ENCODE measurements around the gene PASK.
A peak's percentile ranks its signal among the peaks of the same experiment; 100 is the strongest.

Gene PASK

GRCh38 chr2:241187101-241187917 is 38.0 kb upstream of the PASK start:
- no peak for DNase-seq (ENCODE audit: low spot score)
- Mint-ChIP-seq H3K27ac (no peak overlapping the region), H3K9me3 (no peaks in the 10 kb centered on the region), H3K27me3 (ENCODE audit: low read depth) (no peaks in the 10 kb centered on the region), H3K4me3 (no peak overlapping the region), H3K4me1 (ENCODE audit: low read depth) (no peaks in the 10 kb centered on the region), H3K36me3 (ENCODE audit: low read depth) (no peaks in the 10 kb centered on the region)

- Mint-ChIP-seq H3K36me3 (ENCODE audit: low read depth) (no peaks in the 10 kb centered on the region), H3K9me3 (no peaks in the 10 kb centered on the region), H3K27me3 (ENCODE audit: low read depth) (no peaks in the 10 kb centered on the region), H3K4me3 (no peak overlapping the region), H3K4me1 (ENCODE audit: low read depth) (no peaks in the 10 kb centered on the region), H3K27ac (no peak overlapping the region)
- DNase-seq (ENCODE audit: low spot score), result no peak
Observed at GRCh38 chr2:241185961-241186360, 36.7 kb upstream of the PASK start.

DNA sequence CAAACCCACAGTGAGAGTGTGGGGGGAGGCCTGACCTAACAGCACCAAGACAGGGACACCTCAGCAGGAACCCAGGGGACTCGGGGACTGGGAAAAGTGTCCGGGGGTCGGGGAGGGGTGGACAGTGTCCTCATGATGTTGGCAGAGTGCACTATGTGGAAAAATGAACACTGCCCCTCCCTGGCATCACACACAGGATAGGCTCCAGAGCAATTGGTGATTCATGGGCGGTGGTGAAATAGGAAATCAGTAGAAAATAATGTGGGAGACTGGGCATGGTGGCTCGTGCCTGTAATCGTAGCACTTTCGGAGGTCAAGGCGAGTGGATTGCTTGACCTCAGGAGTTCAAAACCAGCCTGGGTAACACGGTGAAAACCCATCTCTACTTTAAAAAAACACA is 35.6 kb upstream of the PASK start:
- no peak overlapping the region for H3K4me3 Mint-ChIP-seq
- no peaks in the 10 kb centered on the region for H3K36me3 Mint-ChIP-seq (ENCODE audit: low read depth)
- no peak for DNase-seq (ENCODE audit: low spot score)
- H3K4me1 Mint-ChIP-seq (ENCODE audit: low read depth), result no peaks in the 10 kb centered on the region
- no peaks in the 10 kb centered on the region for H3K27me3 Mint-ChIP-seq (ENCODE audit: low read depth)
- no peak overlapping the region for H3K27ac Mint-ChIP-seq
- no peaks in the 10 kb centered on the region for H3K9me3 Mint-ChIP-seq

DNA sequence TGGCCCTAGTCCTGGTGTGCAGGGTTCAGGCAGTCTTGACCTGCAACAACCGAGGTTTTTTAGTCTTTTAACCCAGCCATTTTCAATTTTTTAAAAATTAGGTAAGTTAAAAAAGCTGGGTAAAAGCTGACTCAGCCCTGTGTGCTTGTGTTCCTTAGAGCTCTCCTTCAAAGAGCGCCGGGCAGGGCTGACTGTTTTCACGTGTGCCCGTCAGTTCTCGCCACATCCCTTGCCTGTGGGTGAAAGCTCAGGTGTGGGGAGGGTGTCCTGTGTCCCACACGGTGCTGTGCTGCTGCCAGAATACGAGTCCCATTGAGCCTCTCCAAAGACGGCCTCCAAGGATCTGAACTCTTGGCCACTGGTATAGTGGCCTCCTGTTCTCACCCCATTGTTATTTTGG is 33.9 kb upstream of the PASK start:
- peaks cover 4% of the 10 kb centered on the region for H3K4me1 Mint-ChIP-seq (ENCODE audit: low read depth)
- no peaks in the 10 kb centered on the region for H3K9me3 Mint-ChIP-seq
- no peak for DNase-seq (ENCODE audit: low spot score)
- H3K27me3 Mint-ChIP-seq (ENCODE audit: low read depth), result no peaks in the 10 kb centered on the region
- no peak overlapping the region for H3K4me3 Mint-ChIP-seq
- H3K27ac Mint-ChIP-seq, result no peak overlapping the region
- peaks cover 11% of the 10 kb centered on the region for H3K36me3 Mint-ChIP-seq (ENCODE audit: low read depth)

- Mint-ChIP-seq H3K4me3 (no peak overlapping the region), H3K36me3 (ENCODE audit: low read depth) (peaks cover 15% of the 10 kb centered on the region), H3K4me1 (ENCODE audit: low read depth) (peaks cover 4% of the 10 kb centered on the region), H3K27me3 (ENCODE audit: low read depth) (no peaks in the 10 kb centered on the region), H3K9me3 (no peaks in the 10 kb centered on the region), H3K27ac (no peak overlapping the region)
- no peak for DNase-seq (ENCODE audit: low spot score)
Observed at GRCh38 chr2:241182531-241183133, 33.4 kb upstream of the PASK start.

DNA sequence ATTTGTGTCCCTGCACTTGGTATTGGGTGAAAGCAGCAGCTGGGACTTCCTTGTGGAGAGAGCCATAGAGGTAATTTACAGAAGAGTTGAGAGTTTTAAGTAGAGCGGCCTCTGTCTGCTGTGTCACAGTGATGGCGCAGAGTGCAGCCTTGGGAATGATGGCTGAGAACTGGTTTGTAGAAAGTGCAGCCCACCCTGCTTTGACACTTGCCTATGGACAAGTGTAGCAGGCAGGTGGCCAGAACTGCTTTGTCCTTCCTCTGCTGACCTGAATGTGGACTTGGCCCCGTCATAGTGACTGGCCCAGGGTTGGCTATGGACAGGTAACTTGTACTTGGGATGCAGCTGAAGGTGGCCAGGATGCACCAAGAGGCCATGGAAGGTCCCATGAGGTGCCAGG is 32.9 kb upstream of the PASK start:
- no peak overlapping the region for H3K4me3 Mint-ChIP-seq
- H3K27me3 Mint-ChIP-seq (ENCODE audit: low read depth), result no peaks in the 10 kb centered on the region
- no peaks in the 10 kb centered on the region for H3K9me3 Mint-ChIP-seq
- peaks cover 15% of the 10 kb centered on the region for H3K36me3 Mint-ChIP-seq (ENCODE audit: low read depth)
- DNase-seq (ENCODE audit: low spot score), result no peak
- H3K27ac Mint-ChIP-seq, result no peak overlapping the region
- H3K4me1 Mint-ChIP-seq (ENCODE audit: low read depth), result peaks cover 4% of the 10 kb centered on the region

DNA sequence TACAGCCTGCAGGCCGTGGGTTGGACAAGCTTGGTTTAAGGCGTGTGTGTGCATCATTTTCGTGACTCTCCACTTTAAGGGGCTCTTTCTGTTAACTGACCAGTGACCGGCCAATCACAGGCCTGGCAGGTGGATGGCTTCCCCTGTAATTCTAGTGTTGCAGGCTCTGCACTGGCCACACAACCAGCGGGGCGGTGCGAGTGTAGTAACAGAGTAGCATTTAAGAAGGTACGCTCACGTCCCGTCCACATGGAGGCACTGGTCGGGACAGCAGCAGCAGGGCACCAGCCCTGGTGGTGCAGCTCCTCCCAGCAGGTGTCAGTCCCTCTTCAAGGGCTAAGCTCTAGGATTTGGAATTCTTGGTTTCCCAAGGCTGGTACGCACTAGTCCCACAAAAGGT is 31.2 kb upstream of the PASK start:
- peaks cover 4% of the 10 kb centered on the region for H3K4me1 Mint-ChIP-seq (ENCODE audit: low read depth)
- no peaks in the 10 kb centered on the region for H3K27me3 Mint-ChIP-seq (ENCODE audit: low read depth)
- no peaks in the 10 kb centered on the region for H3K9me3 Mint-ChIP-seq
- DNase-seq (ENCODE audit: low spot score), result no peak
- no peak overlapping the region for H3K27ac Mint-ChIP-seq
- H3K36me3 Mint-ChIP-seq (ENCODE audit: low read depth), result peaks cover 17% of the 10 kb centered on the region
- no peak overlapping the region for H3K4me3 Mint-ChIP-seq

- H3K4me1 Mint-ChIP-seq (ENCODE audit: low read depth), result peaks cover 4% of the 10 kb centered on the region
Observed at GRCh38 chr2:241179899-241180298, 30.6 kb upstream of the PASK start.

DNA sequence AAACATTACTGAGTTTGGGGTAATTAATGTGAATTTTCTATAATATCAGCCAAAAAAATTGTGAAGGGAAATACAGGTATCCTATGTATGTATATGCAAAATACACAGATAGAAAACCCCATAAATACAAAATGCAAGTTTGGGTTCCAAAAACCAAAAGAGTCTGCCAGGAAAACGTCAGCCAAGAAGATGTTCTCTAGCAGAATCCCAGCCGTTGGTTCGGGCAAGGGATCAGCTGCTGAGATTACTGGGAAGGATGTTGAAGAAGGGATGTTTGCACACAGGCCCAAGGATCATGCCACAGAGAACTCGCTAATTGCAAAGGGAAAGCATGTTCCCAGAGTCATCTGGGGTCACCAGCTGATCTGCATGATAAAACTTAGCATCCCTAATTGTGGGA is 29.7 kb upstream of the PASK start:
- Mint-ChIP-seq H3K36me3 (ENCODE audit: low read depth) (peaks cover 27% of the 10 kb centered on the region), H3K4me3 (no peak overlapping the region), H3K27me3 (ENCODE audit: low read depth) (no peaks in the 10 kb centered on the region), H3K27ac (no peak overlapping the region), H3K4me1 (ENCODE audit: low read depth) (peaks cover 4% of the 10 kb centered on the region), H3K9me3 (no peaks in the 10 kb centered on the region)
- no peak for DNase-seq (ENCODE audit: low spot score)

More at GRCh38 chr2:241179899-241180298, 30.6 kb upstream of the PASK start:
- Mint-ChIP-seq H3K36me3 (ENCODE audit: low read depth) (peaks cover 22% of the 10 kb centered on the region), H3K9me3 (no peaks in the 10 kb centered on the region), H3K27ac (no peak overlapping the region), H3K27me3 (ENCODE audit: low read depth) (no peaks in the 10 kb centered on the region), H3K4me3 (no peak overlapping the region)
- DNase-seq (ENCODE audit: low spot score), result peak; percentile 53

- Mint-ChIP-seq H3K4me3 (no peak overlapping the region), H3K36me3 (ENCODE audit: low read depth) (peaks cover 32% of the 10 kb centered on the region), H3K27ac (peak overlapping the region; percentile 31), H3K27me3 (ENCODE audit: low read depth) (no peaks in the 10 kb centered on the region), H3K9me3 (no peaks in the 10 kb centered on the region), H3K4me1 (ENCODE audit: low read depth) (peaks cover 6% of the 10 kb centered on the region)
- DNase-seq (ENCODE audit: low spot score), result no peak
Observed at GRCh38 chr2:241177526-241178334, 28.5 kb upstream of the PASK start.

DNA sequence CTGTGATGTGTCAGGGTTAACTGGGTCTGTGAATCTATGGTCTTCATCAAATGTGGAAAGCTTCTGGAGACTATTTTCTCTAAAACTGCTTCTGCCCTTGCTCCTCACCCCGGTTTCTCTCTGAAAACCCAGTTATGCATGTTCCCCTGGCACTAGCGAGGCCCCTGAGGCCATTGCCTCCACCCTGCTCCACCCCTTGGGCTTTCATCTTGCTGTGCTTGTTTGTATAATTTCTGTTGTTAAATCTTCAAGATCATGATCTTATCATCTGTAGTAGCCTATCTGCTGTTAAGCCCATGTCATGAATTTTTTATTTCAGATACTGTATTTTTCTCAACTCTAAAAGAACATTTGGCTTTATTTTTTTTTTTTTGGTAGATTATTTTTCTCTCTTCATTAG is 24.3 kb upstream of the PASK start:
- Mint-ChIP-seq H3K27me3 (ENCODE audit: low read depth) (no peaks in the 10 kb centered on the region), H3K4me3 (no peak overlapping the region), H3K4me1 (ENCODE audit: low read depth) (peaks cover 2% of the 10 kb centered on the region), H3K9me3 (peaks cover 16% of the 10 kb centered on the region), H3K27ac (no peak overlapping the region), H3K36me3 (ENCODE audit: low read depth) (peaks cover 61% of the 10 kb centered on the region)
- DNase-seq (ENCODE audit: low spot score), result no peak

- no peak overlapping the region for H3K27ac Mint-ChIP-seq
- no peak for DNase-seq (ENCODE audit: low spot score)
- no peaks in the 10 kb centered on the region for H3K4me1 Mint-ChIP-seq (ENCODE audit: low read depth)
- H3K36me3 Mint-ChIP-seq (ENCODE audit: low read depth), result peaks cover 62% of the 10 kb centered on the region
- H3K27me3 Mint-ChIP-seq (ENCODE audit: low read depth), result no peaks in the 10 kb centered on the region
- no peak overlapping the region for H3K4me3 Mint-ChIP-seq
- H3K9me3 Mint-ChIP-seq, result peaks cover 16% of the 10 kb centered on the region
Observed at GRCh38 chr2:241168366-241168765, 19.1 kb upstream of the PASK start.

DNA sequence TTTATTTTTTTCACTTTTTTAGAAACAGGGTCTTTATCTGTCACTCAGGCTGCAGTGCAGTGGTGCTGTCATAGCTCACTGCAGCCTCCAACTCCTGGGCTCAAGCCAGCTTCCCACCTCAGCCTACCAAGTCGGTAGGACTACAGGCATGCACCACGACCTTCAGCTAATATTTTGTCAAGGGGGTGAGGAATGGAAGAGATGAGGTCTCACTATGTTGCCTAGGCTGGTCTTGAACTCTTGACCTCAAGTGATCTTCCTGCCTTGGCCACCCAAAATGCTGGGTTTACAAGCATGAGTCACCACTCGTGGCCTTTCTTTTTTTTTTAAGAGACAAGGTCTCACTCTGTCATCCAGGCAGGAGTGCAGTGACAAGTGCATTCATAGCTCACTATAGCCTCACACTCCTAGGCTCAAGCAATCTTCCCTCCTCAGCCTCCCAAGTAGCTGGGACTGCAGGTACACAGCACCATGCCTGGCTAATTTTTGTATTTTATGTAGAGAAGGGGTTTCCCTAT is 14.4 kb upstream of the PASK start:
- no peaks in the 10 kb centered on the region for H3K4me1 Mint-ChIP-seq (ENCODE audit: low read depth)
- H3K4me3 Mint-ChIP-seq, result no peak overlapping the region
- DNase-seq (ENCODE audit: low spot score), result no peak
- H3K27me3 Mint-ChIP-seq (ENCODE audit: low read depth), result no peaks in the 10 kb centered on the region
- H3K27ac Mint-ChIP-seq, result no peak overlapping the region
- H3K36me3 Mint-ChIP-seq (ENCODE audit: low read depth), result peaks cover 37% of the 10 kb centered on the region
- H3K9me3 Mint-ChIP-seq, result no peaks in the 10 kb centered on the region

Measured in T-helper 2 cell treated with Interferon-gamma antibody and Interleukin-4, amounts not matched to agents 5 μg/mL and 100 μg/mL, for 36 hours (primary cell).